ENCODE data around the gene CLIC5. TPM values are rescaled to one million over a fixed set of nuclear protein-coding genes. Genes with fewer than 3 reads are reported as not detected.

Gene CLIC5
- total RNA-seq, 1 donor from 2014 or later, result 10.9 TPM

GRCh38 chr6:45969883-45970282 lies 45.8 kb downstream of the CLIC5 start:
- Mint-ChIP-seq H3K9me3 (ENCODE audit: unreplicated experiment) (no peaks in the 10 kb centered on the region), H3K27me3 (ENCODE audit: unreplicated experiment) (peaks cover 2% of the 10 kb centered on the region), H3K27ac (ENCODE audit: unreplicated experiment) (no peak overlapping the region), H3K36me3 (ENCODE audit: low read depth, unreplicated experiment) (no peaks in the 10 kb centered on the region), H3K4me1 (ENCODE audit: unreplicated experiment) (peaks cover 10% of the 10 kb centered on the region), H3K4me3 (ENCODE audit: unreplicated experiment) (no peak overlapping the region)
- no peak for TF ChIP-seq CTCF (IDR thresholded peaks at IDR 0.05; ENCODE audit: unreplicated experiment)
- no peak for DNase-seq (ENCODE audit: low spot score)

- no peak for TF ChIP-seq CTCF (IDR thresholded peaks at IDR 0.05; ENCODE audit: unreplicated experiment)
- no peak for DNase-seq (ENCODE audit: low spot score)
- Mint-ChIP-seq H3K27ac (ENCODE audit: unreplicated experiment) (no peak overlapping the region), H3K9me3 (ENCODE audit: unreplicated experiment) (no peaks in the 10 kb centered on the region), H3K4me1 (ENCODE audit: unreplicated experiment) (peaks cover 10% of the 10 kb centered on the region), H3K27me3 (ENCODE audit: unreplicated experiment) (peaks cover 2% of the 10 kb centered on the region), H3K36me3 (ENCODE audit: low read depth, unreplicated experiment) (no peaks in the 10 kb centered on the region), H3K4me3 (ENCODE audit: unreplicated experiment) (no peak overlapping the region)
Measured at GRCh38 chr6:45969026-45969425, 46.6 kb downstream of the CLIC5 start.

- no peaks in the 10 kb centered on the region for H3K36me3 Mint-ChIP-seq (ENCODE audit: low read depth, unreplicated experiment)
- TF ChIP-seq CTCF (IDR thresholded peaks at IDR 0.05; ENCODE audit: unreplicated experiment), result no peak
Measured at GRCh38 chr6:45967363-45967762, 48.3 kb downstream of the CLIC5 start.

GRCh38 chr6:45966797-45967196 lies 48.9 kb downstream of the CLIC5 start:
- H3K36me3 Mint-ChIP-seq (ENCODE audit: low read depth, unreplicated experiment), result no peaks in the 10 kb centered on the region
- no peak overlapping the region for H3K27ac Mint-ChIP-seq (ENCODE audit: unreplicated experiment)
- H3K4me3 Mint-ChIP-seq (ENCODE audit: unreplicated experiment), result no peak overlapping the region
- no peaks in the 10 kb centered on the region for H3K9me3 Mint-ChIP-seq (ENCODE audit: unreplicated experiment)
- no peak for TF ChIP-seq CTCF (IDR thresholded peaks at IDR 0.05; ENCODE audit: unreplicated experiment)
- H3K27me3 Mint-ChIP-seq (ENCODE audit: unreplicated experiment), result peaks cover 2% of the 10 kb centered on the region
- peaks cover 10% of the 10 kb centered on the region for H3K4me1 Mint-ChIP-seq (ENCODE audit: unreplicated experiment)
- no peak for DNase-seq (ENCODE audit: low spot score)

More at GRCh38 chr6:45967363-45967762, 48.3 kb downstream of the CLIC5 start:
- Mint-ChIP-seq H3K9me3 (ENCODE audit: unreplicated experiment) (no peaks in the 10 kb centered on the region), H3K27me3 (ENCODE audit: unreplicated experiment) (peaks cover 2% of the 10 kb centered on the region), H3K27ac (ENCODE audit: unreplicated experiment) (no peak overlapping the region), H3K4me1 (ENCODE audit: unreplicated experiment) (peaks cover 10% of the 10 kb centered on the region), H3K4me3 (ENCODE audit: unreplicated experiment) (no peak overlapping the region)
- DNase-seq (ENCODE audit: low spot score), result no peak

GRCh38 chr6:45966340-45966739 lies 49.3 kb downstream of the CLIC5 start:
- Mint-ChIP-seq H3K27ac (ENCODE audit: unreplicated experiment) (no peak overlapping the region), H3K9me3 (ENCODE audit: unreplicated experiment) (no peaks in the 10 kb centered on the region), H3K4me1 (ENCODE audit: unreplicated experiment) (peaks cover 10% of the 10 kb centered on the region), H3K27me3 (ENCODE audit: unreplicated experiment) (peaks cover 2% of the 10 kb centered on the region), H3K36me3 (ENCODE audit: low read depth, unreplicated experiment) (no peaks in the 10 kb centered on the region), H3K4me3 (ENCODE audit: unreplicated experiment) (no peak overlapping the region)
- no peak for TF ChIP-seq CTCF (IDR thresholded peaks at IDR 0.05; ENCODE audit: unreplicated experiment)
- DNase-seq (ENCODE audit: low spot score), result no peak

Data from endothelial cell (in vitro differentiated cells).